Measurements from ENCODE around the gene MIEN1.
A peak's percentile ranks its signal among the peaks of the same experiment; 100 is the strongest.

MIEN1 gene

GRCh38 chr17:39738568-39738901, 8.2 kb upstream of the MIEN1 start:
- in situ Hi-C loops (cut with HindIII; ENCODE audit: low pct_ligation_motif_present, low sequenced_read_pairs), result no loop called here
- peak overlapping the region; percentile 15 for H3K4me3 ChIP-seq (ENCODE audit: low read depth, low read length)
- TF ChIP-seq CTCF (IDR thresholded peaks at IDR 0.05; ENCODE audit: low read depth, low read length, missing control alignments), result no peak
- H3K27ac ChIP-seq, result no peak overlapping the region
- no peaks in the 10 kb centered on the region for H3K27me3 ChIP-seq (replicated peaks)
- no peaks in the 10 kb centered on the region for H3K36me3 ChIP-seq (replicated peaks)
- no peak for DNase-seq

GRCh38 chr17:39737760-39738567, 7.6 kb upstream of the MIEN1 start, which contains the start of gene GRB7:
Gene GRB7, plus strand, starts transcription at chr17:39737938. Its CDS starts 4,364 bp downstream, at chr17:39742302.
- TF ChIP-seq CTCF (IDR thresholded peaks at IDR 0.05; ENCODE audit: low read depth, low read length, missing control alignments), result no peak
- DNase-seq, result no peak
- Histone ChIP-seq H3K36me3 (replicated peaks) (no peaks in the 10 kb centered on the region), H3K27me3 (replicated peaks) (no peaks in the 10 kb centered on the region), H3K4me3 (ENCODE audit: low read depth, low read length) (peak within 1 kb of the TSS; percentile 32), H3K27ac (no peak within 1 kb of the TSS)
- in situ Hi-C loops (cut with HindIII; ENCODE audit: low pct_ligation_motif_present, low sequenced_read_pairs), result no loop called here

- Histone ChIP-seq H3K27ac (no peak overlapping the region), H3K4me3 (ENCODE audit: low read depth, low read length) (no peak overlapping the region), H3K36me3 (replicated peaks) (no peaks in the 10 kb centered on the region), H3K27me3 (replicated peaks) (no peaks in the 10 kb centered on the region)
- in situ Hi-C loops (cut with HindIII; ENCODE audit: low pct_ligation_motif_present, low sequenced_read_pairs), result no loop called here
- no peak for DNase-seq
- no peak for TF ChIP-seq CTCF (IDR thresholded peaks at IDR 0.05; ENCODE audit: low read depth, low read length, missing control alignments)
Observed at GRCh38 chr17:39737206-39737759, 7.0 kb upstream of the MIEN1 start.

- no peaks in the 10 kb centered on the region for H3K36me3 ChIP-seq (replicated peaks)
- no peaks in the 10 kb centered on the region for H3K27me3 ChIP-seq (replicated peaks)
- in situ Hi-C loops (cut with HindIII; ENCODE audit: low pct_ligation_motif_present, low sequenced_read_pairs), result no loop called here
- DNase-seq, result no peak
- H3K4me3 ChIP-seq (ENCODE audit: low read depth, low read length), result no peak overlapping the region
- no peak overlapping the region for H3K27ac ChIP-seq
- no peak for TF ChIP-seq CTCF (IDR thresholded peaks at IDR 0.05; ENCODE audit: low read depth, low read length, missing control alignments)
Observed at GRCh38 chr17:39736319-39737165, 6.2 kb upstream of the MIEN1 start.

DNA sequence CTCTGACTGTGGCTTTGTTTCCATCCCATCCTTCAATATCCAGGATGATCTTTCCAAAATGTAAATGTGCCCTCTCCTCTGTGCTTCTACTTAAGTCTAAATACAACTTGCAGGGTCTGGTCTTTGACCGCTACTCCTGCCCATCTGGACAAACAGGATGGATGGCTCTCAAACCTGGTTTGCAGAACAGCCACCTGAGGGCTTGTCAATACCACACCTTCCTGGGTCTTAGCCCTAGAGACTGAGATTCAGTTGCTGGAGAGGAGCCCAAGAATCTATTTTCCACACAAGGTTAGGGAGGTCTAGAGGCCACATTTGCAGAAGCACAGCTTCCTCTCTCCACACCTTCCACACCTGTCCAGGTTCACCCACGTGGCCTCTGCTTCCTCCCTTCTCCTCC, 5.5 kb upstream of the MIEN1 start:
- TF ChIP-seq CTCF (IDR thresholded peaks at IDR 0.05; ENCODE audit: low read depth, low read length, missing control alignments), result no peak
- in situ Hi-C loops (cut with HindIII; ENCODE audit: low pct_ligation_motif_present, low sequenced_read_pairs), result no loop called here
- DNase-seq, result no peak
- H3K27ac ChIP-seq, result no peak overlapping the region
- no peaks in the 10 kb centered on the region for H3K36me3 ChIP-seq (replicated peaks)
- H3K27me3 ChIP-seq (replicated peaks), result no peaks in the 10 kb centered on the region
- no peak overlapping the region for H3K4me3 ChIP-seq (ENCODE audit: low read depth, low read length)
